ENCODE measurements around the gene MYO7B.
A peak's percentile ranks its signal among the peaks of the same experiment; 100 is the strongest.

Gene MYO7B

GRCh38 chr2:127659408-127660290 is 124.2 kb downstream of the MYO7B start:
- H2AFZ ChIP-seq (ENCODE audit: low read depth, low read length), result no peak overlapping the region
- H3K9me3 ChIP-seq (ENCODE audit: insufficient read depth, low read length), result no peaks in the 10 kb centered on the region
- no peak overlapping the region for H3K9ac ChIP-seq (ENCODE audit: low read length)
- peaks cover 10% of the 10 kb centered on the region for H3K4me1 ChIP-seq (ENCODE audit: low read length)
- peak overlapping the region; percentile 31 for H3K4me2 ChIP-seq (ENCODE audit: low read length)
- no peaks in the 10 kb centered on the region for H3K36me3 ChIP-seq (replicated peaks; ENCODE audit: low read depth, low read length)
- no peaks in the 10 kb centered on the region for H3K27me3 ChIP-seq (ENCODE audit: low read depth, low read length)
- no peak overlapping the region for H3K27ac ChIP-seq (ENCODE audit: low read length)
- H4K20me1 ChIP-seq (ENCODE audit: insufficient read depth, low read length), result no peaks in the 10 kb centered on the region
- H3K79me2 ChIP-seq (ENCODE audit: low read length), result no peaks in the 10 kb centered on the region
- TF ChIP-seq CTCF (IDR thresholded peaks at IDR 0.05; ENCODE audit: low read depth, low read length) (no peak), EZH2phosphoT487 (IDR thresholded peaks at IDR 0.05; ENCODE audit: low read depth) (no peak)
- H3K4me3 ChIP-seq (ENCODE audit: low read length), result no peak overlapping the region

GRCh38 chr2:127660291-127660578 is 124.8 kb downstream of the MYO7B start:
- no peak overlapping the region for H3K27ac ChIP-seq (ENCODE audit: low read length)
- no peak overlapping the region for H3K4me2 ChIP-seq (ENCODE audit: low read length)
- H3K9ac ChIP-seq (ENCODE audit: low read length), result no peak overlapping the region
- H3K36me3 ChIP-seq (replicated peaks; ENCODE audit: low read depth, low read length), result no peaks in the 10 kb centered on the region
- H4K20me1 ChIP-seq (ENCODE audit: insufficient read depth, low read length), result no peaks in the 10 kb centered on the region
- no peaks in the 10 kb centered on the region for H3K27me3 ChIP-seq (ENCODE audit: low read depth, low read length)
- H3K4me3 ChIP-seq (ENCODE audit: low read length), result no peak overlapping the region
- TF ChIP-seq CTCF (IDR thresholded peaks at IDR 0.05; ENCODE audit: low read depth, low read length) (no peak), EZH2phosphoT487 (IDR thresholded peaks at IDR 0.05; ENCODE audit: low read depth) (no peak)
- H2AFZ ChIP-seq (ENCODE audit: low read depth, low read length), result no peak overlapping the region
- no peaks in the 10 kb centered on the region for H3K79me2 ChIP-seq (ENCODE audit: low read length)
- H3K4me1 ChIP-seq (ENCODE audit: low read length), result peaks cover 10% of the 10 kb centered on the region
- H3K9me3 ChIP-seq (ENCODE audit: insufficient read depth, low read length), result no peaks in the 10 kb centered on the region

DNA sequence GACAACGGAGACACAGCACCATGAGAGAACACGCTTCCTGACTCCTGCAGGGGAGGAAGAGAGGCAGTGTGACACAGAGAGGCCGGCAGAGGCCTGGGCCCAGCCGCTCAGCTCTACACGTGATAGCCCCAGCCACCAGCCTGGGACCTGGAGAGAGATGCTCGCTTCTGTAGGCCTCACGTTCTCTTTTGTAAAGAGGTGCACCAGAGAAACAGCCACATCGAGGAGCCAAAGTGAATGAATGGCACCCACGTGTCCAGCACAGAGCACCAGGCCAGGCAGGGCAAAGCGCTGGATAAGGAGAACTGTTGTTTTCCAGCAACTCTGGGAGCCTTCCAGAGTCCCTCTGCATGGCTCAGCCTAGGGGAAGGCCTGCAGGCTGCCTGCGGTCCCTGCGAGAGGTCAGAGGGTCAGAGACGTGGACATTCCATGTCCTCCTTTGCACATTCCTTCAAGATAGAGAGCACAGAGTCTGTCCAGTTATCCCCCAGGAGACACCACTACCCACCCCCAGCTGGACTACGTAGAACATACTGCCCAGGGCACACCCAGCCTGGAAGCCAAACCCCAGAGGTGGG is 125.7 kb downstream of the MYO7B start:
- no peak overlapping the region for H2AFZ ChIP-seq (ENCODE audit: low read depth, low read length)
- H3K4me1 ChIP-seq (ENCODE audit: low read length), result peaks cover 10% of the 10 kb centered on the region
- H3K36me3 ChIP-seq (replicated peaks; ENCODE audit: low read depth, low read length), result no peaks in the 10 kb centered on the region
- no peaks in the 10 kb centered on the region for H3K9me3 ChIP-seq (ENCODE audit: insufficient read depth, low read length)
- H3K4me2 ChIP-seq (ENCODE audit: low read length), result no peak overlapping the region
- H3K79me2 ChIP-seq (ENCODE audit: low read length), result no peaks in the 10 kb centered on the region
- H3K4me3 ChIP-seq (ENCODE audit: low read length), result no peak overlapping the region
- H4K20me1 ChIP-seq (ENCODE audit: insufficient read depth, low read length), result no peaks in the 10 kb centered on the region
- no peak overlapping the region for H3K27ac ChIP-seq (ENCODE audit: low read length)
- H3K27me3 ChIP-seq (ENCODE audit: low read depth, low read length), result peaks cover 9% of the 10 kb centered on the region
- TF ChIP-seq CTCF (IDR thresholded peaks at IDR 0.05; ENCODE audit: low read depth, low read length) (no peak), EZH2phosphoT487 (IDR thresholded peaks at IDR 0.05; ENCODE audit: low read depth) (no peak)
- H3K9ac ChIP-seq (ENCODE audit: low read length), result no peak overlapping the region

GRCh38 chr2:127661949-127662510 is 126.5 kb downstream of the MYO7B start:
- H3K79me2 ChIP-seq (ENCODE audit: low read length), result no peaks in the 10 kb centered on the region
- no peak overlapping the region for H3K9ac ChIP-seq (ENCODE audit: low read length)
- H4K20me1 ChIP-seq (ENCODE audit: insufficient read depth, low read length), result no peaks in the 10 kb centered on the region
- no peak overlapping the region for H3K4me2 ChIP-seq (ENCODE audit: low read length)
- H3K27ac ChIP-seq (ENCODE audit: low read length), result no peak overlapping the region
- no peak overlapping the region for H2AFZ ChIP-seq (ENCODE audit: low read depth, low read length)
- no peaks in the 10 kb centered on the region for H3K9me3 ChIP-seq (ENCODE audit: insufficient read depth, low read length)
- H3K4me1 ChIP-seq (ENCODE audit: low read length), result peaks cover 10% of the 10 kb centered on the region
- H3K4me3 ChIP-seq (ENCODE audit: low read length), result no peak overlapping the region
- TF ChIP-seq CTCF (IDR thresholded peaks at IDR 0.05; ENCODE audit: low read depth, low read length) (no peak), EZH2phosphoT487 (IDR thresholded peaks at IDR 0.05; ENCODE audit: low read depth) (no peak)
- H3K27me3 ChIP-seq (ENCODE audit: low read depth, low read length), result peaks cover 12% of the 10 kb centered on the region
- no peaks in the 10 kb centered on the region for H3K36me3 ChIP-seq (replicated peaks; ENCODE audit: low read depth, low read length)

All from OCI-LY3 (cell line).